NCI-H1105 (cell line): ENCODE results near the gene SFT2D3.

Experiments used
- DNase-seq: peaks from one replicate; lab custom pipeline; 2025; lab: John Stamatoyannopoulos, UW

The SFT2D3 gene

GRCh38 chr2:127664065-127664894 is 37.0 kb upstream of the SFT2D3 start:
- no peak for DNase-seq

DNA sequence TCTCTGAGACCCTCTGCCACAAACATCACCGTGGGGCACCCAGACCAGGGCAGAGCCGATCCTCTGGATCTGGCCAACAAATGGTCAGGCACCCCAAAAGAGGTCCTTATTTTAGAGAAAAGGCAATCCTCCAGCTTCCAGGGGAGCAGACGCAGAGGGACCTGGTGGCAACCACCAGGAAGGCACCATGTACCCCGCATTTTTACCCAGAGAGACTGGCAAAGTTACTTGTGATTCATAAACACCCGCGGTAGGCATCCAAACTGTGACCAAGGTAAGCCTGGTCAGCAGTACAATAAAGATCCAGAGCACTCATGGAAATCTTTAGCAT is 36.4 kb upstream of the SFT2D3 start:
- no peak for DNase-seq

DNA sequence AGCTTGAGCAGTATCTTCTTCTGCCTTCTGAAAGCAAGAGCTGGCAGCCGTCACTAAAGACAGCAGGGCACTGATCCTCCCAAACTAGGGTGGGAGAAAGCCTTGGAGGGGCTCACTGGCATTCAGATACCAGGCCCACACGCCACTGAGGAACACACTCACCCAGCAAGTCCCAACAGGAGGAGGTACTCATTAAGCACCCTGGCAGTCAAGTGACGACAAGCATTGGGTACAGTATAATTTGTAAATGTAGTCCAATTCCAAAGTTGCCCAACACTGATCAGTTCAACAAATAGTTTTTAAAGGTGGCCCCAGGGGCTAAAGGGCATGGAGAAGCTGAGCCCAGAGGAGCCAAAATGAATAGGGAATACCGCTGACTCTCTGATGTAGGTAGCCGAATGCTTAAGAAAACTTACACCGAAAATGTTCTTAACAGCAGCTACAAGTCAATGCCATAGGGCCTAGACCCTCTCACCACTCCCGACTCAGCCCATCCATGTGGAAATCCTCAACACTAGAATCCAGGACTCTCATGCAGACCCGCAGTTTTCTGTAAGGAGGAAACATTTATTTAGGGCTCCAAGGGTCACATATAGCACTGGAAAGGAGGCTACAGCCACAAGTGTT is 35.9 kb upstream of the SFT2D3 start:
- no peak for DNase-seq

GRCh38 chr2:127669056-127669455 is 32.2 kb upstream of the SFT2D3 start:
- DNase-seq, result no peak

DNA sequence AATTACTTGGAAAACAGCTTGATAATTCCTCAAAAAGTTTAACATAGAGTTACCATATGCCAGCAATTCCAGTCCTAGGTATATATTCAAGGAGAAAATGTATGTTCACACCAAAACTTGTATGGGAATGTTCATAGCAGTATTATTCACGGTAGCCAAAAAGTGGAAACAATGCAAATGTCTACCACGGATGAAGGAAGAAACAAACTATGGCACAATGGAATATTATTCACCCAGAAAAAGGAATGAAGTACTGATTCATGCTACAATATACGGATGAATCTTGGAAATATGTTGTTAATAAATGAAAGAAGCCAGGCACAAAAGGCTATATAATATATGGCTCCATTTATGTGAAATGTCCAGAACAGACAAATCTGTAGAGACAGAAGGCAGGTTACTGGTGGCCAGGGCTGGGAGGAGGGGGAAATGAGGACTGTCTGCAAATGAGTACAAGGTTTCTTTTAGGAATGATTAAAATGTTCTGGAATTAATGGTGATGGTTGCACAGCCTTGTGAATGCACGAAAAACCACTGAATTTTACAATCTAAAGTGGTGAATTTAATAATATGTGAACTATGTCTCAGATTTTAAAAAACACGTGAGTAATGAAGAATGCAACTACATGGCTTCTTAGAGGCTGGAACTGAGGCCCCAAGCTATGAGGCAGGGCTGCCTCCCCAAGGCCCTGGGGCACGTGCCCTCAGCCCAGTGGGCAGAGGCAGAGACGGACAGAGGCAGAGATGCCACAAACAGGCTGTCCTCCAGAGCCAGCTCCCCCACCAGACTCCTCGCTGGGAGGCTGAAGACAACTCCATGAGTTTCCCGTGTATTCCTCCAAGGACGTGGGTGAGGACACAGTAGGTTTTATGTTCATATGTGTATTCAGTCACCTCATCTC is 31.0 kb upstream of the SFT2D3 start:
- DNase-seq, result no peak

- DNase-seq, result no peak
Measured at GRCh38 chr2:127670957-127671290, 30.4 kb upstream of the SFT2D3 start.

- DNase-seq, result no peak
Measured at GRCh38 chr2:127671557-127672302, 29.6 kb upstream of the SFT2D3 start.

DNA sequence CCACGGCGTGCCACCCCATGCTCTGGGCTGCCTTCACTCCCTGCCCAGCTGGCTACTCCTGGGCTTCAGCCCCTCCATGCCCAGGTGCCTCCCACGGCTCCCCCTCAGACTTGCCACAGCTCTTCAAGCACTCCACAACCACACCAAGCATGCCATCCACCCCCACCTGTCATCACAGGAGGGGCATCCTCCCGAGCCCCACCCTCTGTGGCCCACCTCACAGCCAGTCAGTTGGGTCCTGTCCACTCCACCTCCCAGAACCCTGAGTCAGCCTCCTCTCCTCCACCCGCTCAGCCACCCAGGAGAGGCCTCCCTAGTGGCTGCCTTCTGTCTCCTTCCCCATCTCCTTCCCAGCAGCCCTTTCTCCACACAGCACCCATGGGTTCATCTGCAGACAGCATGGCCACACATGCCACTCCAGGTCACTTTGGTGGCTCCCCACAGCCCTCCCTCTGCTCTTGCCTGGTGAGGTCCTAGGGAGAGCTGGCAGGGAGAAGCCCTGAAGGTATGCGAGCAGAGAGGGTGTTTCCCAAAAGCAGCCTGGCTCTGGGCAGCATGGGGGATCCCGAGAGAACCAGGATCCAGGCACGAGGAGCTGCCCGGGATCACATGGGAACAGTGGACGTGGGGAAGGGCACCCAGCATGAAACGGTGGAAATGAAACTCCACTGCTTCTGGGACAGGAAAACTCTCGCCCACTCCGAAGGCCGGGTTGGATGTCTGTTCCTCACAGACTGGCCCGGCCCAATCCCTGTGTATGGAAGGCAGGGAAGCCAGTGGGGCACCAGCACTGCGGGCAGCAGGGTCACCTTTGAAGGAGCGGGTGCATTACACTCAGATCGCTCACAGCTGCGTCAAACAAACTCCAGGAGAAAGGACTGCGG is 28.7 kb upstream of the SFT2D3 start:
- DNase-seq, result no peak

- DNase-seq, result no peak
Measured at GRCh38 chr2:127673291-127674069, 27.8 kb upstream of the SFT2D3 start.

GRCh38 chr2:127674241-127675209 is 26.8 kb upstream of the SFT2D3 start:
- no peak for DNase-seq

DNA sequence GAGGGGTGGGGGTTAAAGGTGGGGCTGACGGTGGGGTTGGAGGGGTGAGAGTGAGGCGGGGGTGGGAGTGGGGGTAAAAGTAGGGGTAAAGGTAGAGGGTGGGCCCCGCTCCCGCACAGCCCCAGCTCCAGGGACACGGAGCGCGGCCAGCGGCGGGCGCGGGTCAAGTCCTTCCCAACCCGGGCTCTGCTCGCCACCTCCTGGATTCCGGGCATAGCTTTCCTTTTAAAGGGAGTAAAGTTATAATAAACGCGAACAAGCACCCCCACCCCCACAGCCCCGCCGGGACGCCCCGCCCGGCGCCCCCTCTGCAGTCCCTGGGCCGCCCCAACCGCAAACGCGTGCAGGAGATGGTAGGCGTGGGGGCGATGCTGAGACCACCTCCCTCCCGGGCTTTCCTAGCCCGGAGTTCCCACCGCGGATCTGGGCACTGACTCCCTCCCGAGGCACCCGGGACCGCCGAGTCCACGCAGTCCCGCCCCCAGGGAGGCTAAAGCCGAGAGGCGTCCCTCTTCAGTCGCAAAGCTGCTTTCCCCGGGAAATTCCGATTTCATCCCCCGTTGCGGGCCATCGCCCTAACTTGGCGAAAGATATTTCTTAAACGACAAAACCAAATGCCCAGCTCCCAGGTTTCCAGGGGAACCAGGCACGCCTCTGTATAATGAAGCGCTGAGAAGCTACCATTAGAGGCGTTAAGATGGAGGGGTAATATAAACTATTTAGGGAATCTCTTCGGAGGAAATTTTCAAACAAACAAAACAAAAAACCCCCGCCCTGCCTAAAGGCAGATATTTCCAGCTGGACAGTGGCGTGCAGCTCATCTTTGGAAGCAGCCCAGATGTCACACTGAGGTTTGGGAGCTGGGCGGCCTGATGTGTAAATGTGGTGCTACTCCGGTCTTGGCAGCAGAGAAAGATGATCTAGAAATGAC is 25.7 kb upstream of the SFT2D3 start, which contains the start of gene LIMS2:
LIMS2 (minus strand) TSS at position 200 of the 931 bp plus-strand sequence. CDS start 506 bp downstream, outside the sequence.
- DNase-seq, result no peak

GRCh38 chr2:127676906-127677305 is 24.4 kb upstream of the SFT2D3 start:
- no peak for DNase-seq

- no peak for DNase-seq
Measured at GRCh38 chr2:127678531-127678930, 22.8 kb upstream of the SFT2D3 start.

DNA sequence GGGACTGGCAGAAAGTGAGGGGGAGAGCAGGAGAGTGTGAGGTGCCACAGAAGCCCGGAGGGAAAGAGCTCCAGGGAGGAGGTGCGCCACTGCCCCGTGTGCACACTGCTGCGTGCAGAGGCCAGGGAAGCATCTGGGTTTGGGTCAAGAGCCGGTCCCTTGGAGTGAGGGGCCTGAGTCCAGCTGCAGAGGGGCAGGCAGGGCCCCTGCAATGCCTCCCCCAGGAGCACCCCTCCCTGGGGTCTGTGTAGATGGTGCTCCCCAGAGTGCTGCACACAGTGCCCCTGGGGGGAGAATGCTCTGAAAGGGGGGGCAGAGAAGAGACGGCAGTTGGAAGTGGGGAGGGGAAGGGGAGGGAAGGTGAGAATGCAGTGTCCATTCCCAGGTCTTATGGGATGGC is 22.3 kb upstream of the SFT2D3 start:
- DNase-seq, result no peak

- no peak for DNase-seq
Measured at GRCh38 chr2:127679680-127680361, 21.5 kb upstream of the SFT2D3 start.

DNA sequence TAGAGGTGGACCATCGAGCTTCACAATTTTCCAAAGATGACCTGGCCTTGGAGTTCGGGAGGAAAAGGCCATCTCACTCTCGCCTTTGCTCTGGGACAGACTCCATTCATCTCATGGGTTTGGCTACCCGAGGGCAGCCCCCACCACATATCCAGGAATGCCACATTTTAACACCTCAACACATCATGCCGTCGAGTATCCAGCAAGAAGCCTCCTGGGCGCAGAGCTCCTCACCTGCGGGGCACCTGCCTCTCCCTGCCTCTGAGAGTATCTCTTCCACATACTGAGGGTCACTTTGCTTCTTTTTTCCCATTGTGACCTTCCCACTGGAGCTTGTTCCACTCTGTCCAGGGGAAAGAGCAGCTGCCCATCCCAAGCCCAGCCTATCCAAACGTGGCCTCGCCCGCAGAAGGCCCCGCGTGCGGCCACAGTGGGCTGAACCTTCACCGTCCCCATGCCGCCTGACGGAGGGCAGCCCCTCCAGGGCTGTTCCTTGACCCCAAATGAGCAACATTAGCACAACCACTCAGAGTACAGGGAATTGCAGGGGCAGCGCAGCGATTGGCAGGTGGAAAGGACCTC is 20.5 kb upstream of the SFT2D3 start:
- no peak for DNase-seq

GRCh38 chr2:127681288-127681804 is 20.0 kb upstream of the SFT2D3 start:
- DNase-seq, result no peak
